ENCODE measurements around the gene USP15. TPM values are rescaled to one million over a fixed set of nuclear protein-coding genes. Genes with fewer than 3 reads are reported as not detected.

USP15 gene
- polyA plus RNA-seq, 6 donors from 2014 or later = 70.7 to 120 (median 105) TPM

DNA sequence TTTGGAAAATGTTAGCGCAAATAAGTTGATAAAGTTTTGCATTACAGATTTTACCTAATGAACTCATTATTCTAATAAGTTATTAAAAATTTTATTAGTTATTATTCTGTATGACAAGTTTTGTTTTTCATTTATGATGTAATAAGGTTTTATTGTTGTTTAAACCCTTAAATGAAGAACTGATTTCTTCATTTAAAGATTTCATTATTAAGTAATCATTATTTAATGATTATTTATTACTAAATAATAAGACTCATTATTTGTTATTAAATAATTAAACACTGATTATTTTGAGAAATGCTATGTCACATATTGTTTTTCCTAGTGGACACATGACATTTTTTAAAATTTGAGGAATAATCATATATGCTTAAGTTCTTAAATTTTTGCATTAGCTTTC, 34.2 kb downstream of the USP15 start:
- Mint-ChIP-seq H3K27ac (no peak overlapping the region), H3K9me3 (peaks cover 6 to 26% (median 15%) of the 10 kb centered on the region in 7 donors), H3K27me3 (no peaks in the 10 kb centered on the region), H3K4me3 (no peak overlapping the region), H3K36me3 (peaks cover 51 to 60% of the 10 kb centered on the region in 2 donors), H3K4me1 (peaks cover 43 to 54% (median 46%) of the 10 kb centered on the region in 3 donors)
- ATAC-seq (ENCODE audit: low read depth in 2 of 2) = no peak
- DNase-seq = no peak

DNA sequence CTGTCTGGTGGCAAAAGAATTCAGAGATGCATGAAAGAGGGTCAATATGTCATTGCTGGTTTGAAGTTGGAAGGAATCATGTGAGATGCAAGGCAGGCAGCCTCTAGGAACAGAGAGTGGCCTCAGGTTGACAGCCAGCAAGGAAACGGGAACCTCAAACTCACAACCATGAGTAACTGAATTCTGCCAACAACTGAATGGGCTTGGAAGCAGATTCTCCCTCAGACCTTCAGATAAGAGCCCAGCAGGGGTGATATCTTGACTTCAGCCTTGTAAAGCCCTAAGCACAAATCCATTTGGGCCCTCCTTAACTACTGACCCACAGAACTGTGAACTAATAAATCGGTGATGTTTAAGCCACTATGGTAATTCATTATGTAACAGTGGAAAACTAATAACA, 35.8 kb downstream of the USP15 start:
- no peak for ATAC-seq (ENCODE audit: low read depth in 2 of 2)
- H3K4me1 Mint-ChIP-seq = peaks cover 45 to 60% (median 49%) of the 10 kb centered on the region in 3 donors
- DNase-seq = no peak
- no peak overlapping the region for H3K4me3 Mint-ChIP-seq
- no peaks in the 10 kb centered on the region for H3K27me3 Mint-ChIP-seq
- H3K36me3 Mint-ChIP-seq = peaks cover 45 to 50% of the 10 kb centered on the region in 2 donors
- H3K9me3 Mint-ChIP-seq = peaks cover 0 to 10% (median 3%) of the 10 kb centered on the region in 7 donors
- H3K27ac Mint-ChIP-seq = peak overlapping the region in 2 of 6 donors; percentile 28 to 91

DNA sequence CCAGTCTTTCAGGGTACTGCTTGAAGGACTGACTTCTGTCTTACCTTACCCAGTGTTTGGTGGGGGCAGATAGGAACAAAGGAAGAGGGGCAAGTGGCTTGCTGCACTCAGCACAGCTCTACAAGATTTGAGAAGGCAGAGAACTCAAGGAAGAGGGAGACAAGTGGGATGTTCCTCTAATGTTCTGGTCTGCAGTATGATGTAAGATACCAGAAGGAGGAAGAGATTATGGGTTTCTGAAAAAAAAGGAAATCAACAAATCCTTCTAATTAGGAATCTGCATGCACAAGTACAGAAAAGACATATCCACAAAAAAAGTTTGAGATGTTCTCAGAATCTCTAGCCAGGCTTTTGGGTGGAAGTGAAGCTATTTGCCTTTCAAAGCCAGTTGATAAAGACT, 37.1 kb downstream of the USP15 start:
- Mint-ChIP-seq H3K4me3 (peak overlapping the region in 1 of 8 donors; percentile 16), H3K4me1 (peaks cover 42 to 56% (median 48%) of the 10 kb centered on the region in 3 donors), H3K9me3 (peaks cover 0 to 6% (median 3%) of the 10 kb centered on the region in 7 donors), H3K27me3 (no peaks in the 10 kb centered on the region), H3K36me3 (peaks cover 46% of the 10 kb centered on the region in 2 donors), H3K27ac (peak overlapping the region in 3 of 6 donors; percentile 26 to 91 (median 44))
- ATAC-seq (ENCODE audit: low read depth in 2 of 2) = no peak
- no peak for DNase-seq

DNA sequence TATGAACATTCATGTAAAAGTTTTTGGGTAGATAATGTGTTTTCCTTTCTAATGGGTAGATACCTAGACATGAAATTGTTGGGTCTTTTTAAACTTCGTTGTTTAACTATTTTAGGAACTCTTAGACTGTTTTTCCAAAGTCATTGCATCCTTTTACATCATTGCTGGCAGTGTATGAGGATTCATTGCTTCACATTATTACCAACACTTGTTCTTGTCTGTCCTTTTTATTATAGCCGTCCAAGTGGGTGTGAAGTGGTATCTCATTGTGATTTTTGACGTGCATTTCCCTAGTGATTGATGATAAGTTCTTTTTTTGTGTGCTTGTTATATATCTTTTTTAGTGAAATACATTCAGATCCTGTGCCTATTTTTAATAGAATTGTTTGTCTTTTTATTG, 39.4 kb downstream of the USP15 start:
- H3K4me1 Mint-ChIP-seq = peaks cover 36 to 44% (median 39%) of the 10 kb centered on the region in 3 donors
- DNase-seq = no peak
- H3K27ac Mint-ChIP-seq = peak overlapping the region in 1 of 6 donors; percentile 48
- peaks cover 0 to 12% (median 8%) of the 10 kb centered on the region in 7 donors for H3K9me3 Mint-ChIP-seq
- no peaks in the 10 kb centered on the region for H3K27me3 Mint-ChIP-seq
- ATAC-seq (ENCODE audit: low read depth in 2 of 2) = no peak
- no peak overlapping the region for H3K4me3 Mint-ChIP-seq
- H3K36me3 Mint-ChIP-seq = peaks cover 51 to 64% of the 10 kb centered on the region in 2 donors

DNA sequence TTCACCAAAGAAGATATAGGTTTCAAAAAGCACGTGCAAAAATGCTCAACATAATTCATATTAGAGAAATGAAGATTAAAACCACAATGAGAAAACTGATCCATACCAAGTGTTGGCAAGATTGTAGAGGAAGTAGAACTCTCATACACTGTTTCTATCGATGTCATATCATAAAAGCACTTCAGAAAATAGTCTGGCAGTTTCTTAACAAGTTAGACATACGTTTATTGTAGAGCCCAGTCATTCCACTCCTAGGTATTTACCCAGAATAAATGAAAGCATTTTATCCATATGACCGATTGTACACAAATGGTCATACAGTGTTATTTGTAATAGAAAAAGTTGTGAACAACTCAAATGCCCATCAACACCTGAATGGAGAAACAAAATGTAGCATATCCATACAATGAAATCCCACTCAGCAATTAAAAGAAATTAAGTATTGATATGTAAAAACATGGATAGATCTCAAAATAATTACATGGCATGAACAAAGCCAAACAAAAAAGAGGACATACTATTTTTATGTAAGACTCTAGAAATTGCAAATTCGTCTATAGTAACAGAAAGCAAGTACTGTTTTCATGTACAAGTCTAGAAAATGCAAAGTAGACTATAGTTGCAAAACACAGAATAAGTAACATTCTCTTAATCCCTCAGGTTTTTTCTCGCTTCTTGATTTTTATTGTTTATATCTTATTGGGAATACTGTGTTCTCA, 41.0 kb downstream of the USP15 start:
- Mint-ChIP-seq H3K4me1 (peaks cover 31 to 36% (median 31%) of the 10 kb centered on the region in 3 donors), H3K4me3 (no peak overlapping the region), H3K36me3 (peaks cover 48 to 61% of the 10 kb centered on the region in 2 donors), H3K9me3 (peaks cover 0 to 13% (median 9%) of the 10 kb centered on the region in 7 donors), H3K27ac (peak overlapping the region in 3 of 6 donors; percentile 11 to 81 (median 81)), H3K27me3 (no peaks in the 10 kb centered on the region)
- DNase-seq (no peak), ATAC-seq (ENCODE audit: low read depth in 2 of 2) (no peak)

DNA sequence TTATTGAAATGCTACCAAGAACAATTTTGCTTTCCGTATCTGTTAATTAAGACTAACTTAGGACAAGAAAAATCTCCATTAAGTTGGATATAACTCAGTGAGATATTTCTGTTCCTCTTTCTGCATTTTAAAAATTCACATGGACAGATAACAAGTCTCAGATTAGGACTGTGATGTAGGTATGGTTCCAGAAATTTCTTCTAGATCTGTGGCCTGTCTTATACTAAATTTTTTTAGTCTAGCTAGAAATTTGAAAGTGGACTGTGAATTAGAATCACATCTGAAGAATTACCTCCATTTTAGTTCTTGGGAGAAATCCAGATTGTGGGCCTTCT, 41.6 kb downstream of the USP15 start:
- H3K4me1 Mint-ChIP-seq = peaks cover 26 to 30% (median 27%) of the 10 kb centered on the region in 3 donors
- no peak overlapping the region for H3K4me3 Mint-ChIP-seq
- DNase-seq = no peak
- H3K27me3 Mint-ChIP-seq = no peaks in the 10 kb centered on the region
- peaks cover 46 to 56% of the 10 kb centered on the region in 2 donors for H3K36me3 Mint-ChIP-seq
- peak overlapping the region in 3 of 6 donors; percentile 11 to 81 (median 30) for H3K27ac Mint-ChIP-seq
- H3K9me3 Mint-ChIP-seq = peaks cover 0 to 13% (median 9%) of the 10 kb centered on the region in 7 donors
- ATAC-seq (ENCODE audit: low read depth in 2 of 2) = no peak

DNA sequence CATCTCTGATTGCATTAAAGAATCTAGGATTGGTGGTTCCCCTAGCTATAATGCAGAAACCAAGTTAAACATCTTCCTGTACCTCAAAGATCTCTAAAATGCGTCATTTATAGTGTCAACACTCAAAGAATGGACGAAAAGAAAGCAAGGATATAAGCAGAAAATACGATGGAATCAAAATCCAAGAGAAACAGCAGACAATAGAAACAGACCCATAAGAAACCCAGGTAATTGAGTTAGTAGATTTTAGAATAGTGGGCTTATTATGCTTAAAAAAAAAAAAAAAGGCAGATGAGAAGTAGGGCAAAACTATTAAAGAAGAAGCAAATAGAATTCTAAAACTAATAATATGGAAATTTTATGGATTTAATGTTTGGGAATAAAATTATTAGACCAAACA, 44.4 kb downstream of the USP15 start:
- DNase-seq = no peak

DNA sequence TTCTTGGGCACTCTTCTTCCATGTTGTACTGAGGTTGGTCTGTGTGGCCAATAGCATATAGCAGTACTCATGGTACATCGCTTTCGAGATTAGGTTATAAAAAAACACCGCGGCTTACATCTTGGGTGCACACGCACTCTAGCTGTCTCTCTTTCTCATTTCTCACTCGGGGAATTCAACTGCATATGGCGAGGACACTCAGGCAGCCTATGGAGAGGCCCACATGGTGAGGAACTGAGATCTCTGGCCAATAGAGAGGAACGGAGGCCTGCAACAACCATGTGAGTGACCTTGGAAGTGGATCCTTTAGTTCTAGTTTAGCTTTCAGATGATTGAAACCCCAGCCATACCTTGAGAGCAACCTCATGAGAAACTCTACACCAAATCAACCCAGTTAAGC, 45.6 kb downstream of the USP15 start:
- no peak for ATAC-seq (ENCODE audit: low read depth in 2 of 2)
- H3K27ac Mint-ChIP-seq = no peak overlapping the region
- no peaks in the 10 kb centered on the region for H3K27me3 Mint-ChIP-seq
- peaks cover 46 to 49% of the 10 kb centered on the region in 2 donors for H3K36me3 Mint-ChIP-seq
- peak overlapping the region in 1 of 8 donors; percentile 39 for H3K4me3 Mint-ChIP-seq
- H3K4me1 Mint-ChIP-seq = peaks cover 20 to 31% (median 31%) of the 10 kb centered on the region in 3 donors
- H3K9me3 Mint-ChIP-seq = peaks cover 0 to 10% (median 4%) of the 10 kb centered on the region in 7 donors
- no peak for DNase-seq

More for the DNA sequence above, 44.4 kb downstream of the USP15 start:
- no peak for ATAC-seq (ENCODE audit: low read depth in 2 of 2)
- H3K36me3 Mint-ChIP-seq = peaks cover 42 to 50% of the 10 kb centered on the region in 2 donors
- H3K4me3 Mint-ChIP-seq = peak overlapping the region in 1 of 8 donors; percentile 4
- H3K27ac Mint-ChIP-seq = no peak overlapping the region
- H3K4me1 Mint-ChIP-seq = peaks cover 19 to 31% (median 31%) of the 10 kb centered on the region in 3 donors
- no peaks in the 10 kb centered on the region for H3K27me3 Mint-ChIP-seq
- peaks cover 0 to 10% (median 4%) of the 10 kb centered on the region in 7 donors for H3K9me3 Mint-ChIP-seq

DNA sequence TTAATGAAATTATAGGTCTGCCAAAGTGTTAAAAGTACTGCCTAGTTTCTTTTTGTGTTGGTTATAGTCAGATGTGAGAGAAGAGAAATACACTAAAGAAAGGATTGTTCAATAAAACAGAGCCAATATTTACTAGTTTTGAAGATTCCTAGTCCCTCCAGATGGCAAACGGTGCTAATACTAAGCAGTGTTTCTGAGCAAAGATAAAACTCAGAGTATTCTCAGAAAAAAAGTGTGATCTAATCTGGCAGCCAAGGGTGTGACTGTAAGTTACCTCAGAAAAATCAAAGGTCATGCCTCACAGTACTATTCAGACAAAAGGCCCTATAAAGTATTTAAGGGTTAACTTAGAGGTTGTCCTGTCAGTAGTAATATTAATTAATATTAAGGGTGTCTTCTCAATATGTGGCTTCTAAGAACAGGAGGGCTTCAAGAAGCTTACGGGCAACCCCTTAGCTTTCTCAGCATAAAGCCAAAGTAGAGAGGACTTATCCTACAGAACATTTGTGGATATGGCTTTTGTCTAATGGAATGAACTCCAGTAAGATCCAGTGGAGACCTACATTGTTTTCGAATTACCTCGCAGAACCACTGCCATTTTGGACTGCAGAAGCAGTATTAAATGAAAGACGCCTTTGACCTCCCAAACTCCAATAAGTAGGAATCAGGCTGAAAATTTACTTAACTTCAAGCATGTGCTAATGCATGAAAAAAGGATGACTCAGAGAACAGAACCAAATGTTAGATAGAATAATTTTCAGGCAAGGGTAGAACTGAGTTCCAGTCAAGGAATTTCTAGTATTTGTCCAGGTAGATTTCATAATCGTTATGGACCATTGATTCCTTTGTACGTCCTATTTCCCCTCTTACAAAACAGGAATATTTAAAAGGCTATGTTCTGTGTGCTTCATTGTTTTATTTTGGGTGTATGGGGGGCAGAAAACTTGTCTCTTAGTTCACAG, 46.6 kb downstream of the USP15 start:
- Mint-ChIP-seq H3K27me3 (no peaks in the 10 kb centered on the region), H3K27ac (peak overlapping the region in 1 of 6 donors; percentile 68), H3K4me1 (peaks cover 25 to 34% (median 33%) of the 10 kb centered on the region in 3 donors), H3K9me3 (peaks cover 0 to 10% (median 4%) of the 10 kb centered on the region in 7 donors), H3K4me3 (no peak overlapping the region), H3K36me3 (peaks cover 46 to 49% of the 10 kb centered on the region in 2 donors)
- ATAC-seq (ENCODE audit: low read depth in 2 of 2) (no peak), DNase-seq (no peak)

DNA sequence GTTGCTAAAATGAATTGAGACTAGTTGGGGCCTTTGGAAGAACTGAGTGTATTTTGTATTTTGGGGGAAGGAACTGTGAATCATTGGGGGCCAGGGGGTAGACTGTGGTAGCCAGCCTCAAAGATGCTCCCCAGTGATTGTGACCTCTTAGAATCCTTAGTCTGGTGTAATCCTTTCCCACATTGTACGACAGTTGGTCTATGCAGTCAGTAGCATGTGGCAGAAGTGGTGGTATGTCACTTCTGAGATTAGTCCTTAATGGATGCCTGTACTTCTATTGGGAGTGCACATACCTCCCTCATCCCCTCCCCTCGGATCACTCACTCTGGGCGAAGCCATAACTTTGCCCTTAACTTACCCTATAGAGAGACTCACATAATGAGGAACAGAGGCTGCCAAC, 48.0 kb downstream of the USP15 start:
- no peak for ATAC-seq (ENCODE audit: low read depth in 2 of 2)
- no peaks in the 10 kb centered on the region for H3K27me3 Mint-ChIP-seq
- peak overlapping the region in 2 of 6 donors; percentile 6 to 27 for H3K27ac Mint-ChIP-seq
- peaks cover 43 to 46% of the 10 kb centered on the region in 2 donors for H3K36me3 Mint-ChIP-seq
- H3K4me1 Mint-ChIP-seq = peaks cover 25 to 35% (median 34%) of the 10 kb centered on the region in 3 donors
- DNase-seq = no peak
- peaks cover 0 to 9% (median 4%) of the 10 kb centered on the region in 7 donors for H3K9me3 Mint-ChIP-seq
- H3K4me3 Mint-ChIP-seq = no peak overlapping the region

DNA sequence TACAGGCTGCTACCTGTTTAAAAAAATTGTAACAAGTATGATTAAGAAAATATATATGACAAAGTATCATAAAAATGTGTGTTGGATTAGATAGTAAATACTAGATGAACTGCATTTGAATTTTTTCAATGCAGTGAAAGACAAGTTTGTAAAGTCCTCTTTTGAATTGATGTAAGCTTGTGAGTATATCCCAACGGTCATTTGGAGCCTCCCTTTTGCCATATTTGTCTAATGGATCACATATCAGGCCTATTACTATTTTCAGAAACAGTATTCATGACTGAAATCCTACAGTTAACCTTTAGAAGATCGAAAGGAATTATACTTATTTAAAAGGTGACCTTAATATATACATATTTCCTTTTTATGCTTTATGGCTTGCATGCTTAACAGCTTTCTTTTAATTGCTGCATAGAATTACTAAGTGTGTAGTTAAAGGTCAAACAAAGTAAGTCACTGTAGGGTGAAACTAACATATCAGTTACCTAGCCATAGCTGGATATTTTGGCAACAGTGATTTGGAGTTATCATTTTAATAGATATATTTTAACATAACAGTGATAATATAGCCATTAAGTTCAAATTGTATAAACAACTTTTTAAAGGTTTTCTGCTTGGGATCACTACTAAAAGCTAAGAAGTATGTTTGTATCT, 53.6 kb downstream of the USP15 start:
- Mint-ChIP-seq H3K4me1 (peaks cover 32 to 44% (median 37%) of the 10 kb centered on the region in 3 donors), H3K9me3 (peaks cover 0 to 8% (median 0%) of the 10 kb centered on the region in 7 donors), H3K36me3 (peaks cover 18% of the 10 kb centered on the region in 2 donors), H3K4me3 (no peak overlapping the region), H3K27ac (peak overlapping the region in 3 of 6 donors; percentile 44 to 59 (median 47)), H3K27me3 (no peaks in the 10 kb centered on the region)
- no peak for DNase-seq
- no peak for ATAC-seq (ENCODE audit: low read depth in 2 of 2)

DNA sequence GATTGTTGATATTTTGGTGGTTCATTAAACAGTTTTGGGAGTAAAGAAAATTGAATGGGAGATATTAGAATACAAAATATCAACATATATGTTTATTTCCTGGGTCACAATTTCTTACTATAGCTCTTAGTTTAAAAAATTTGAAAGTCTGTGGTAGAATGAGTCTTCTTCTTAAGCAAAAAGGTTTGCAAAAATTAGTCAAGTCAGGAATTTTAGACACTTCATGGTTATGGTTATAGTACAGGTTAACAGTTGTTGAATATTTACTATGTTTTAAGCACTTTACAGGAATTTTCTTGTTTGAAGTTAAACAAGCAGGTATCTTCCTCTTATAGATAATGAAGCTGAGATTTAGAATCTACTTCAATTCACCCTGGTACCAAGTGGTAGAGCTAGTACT, 56.8 kb downstream of the USP15 start:
- Mint-ChIP-seq H3K27me3 (no peaks in the 10 kb centered on the region), H3K36me3 (peaks cover 28 to 30% of the 10 kb centered on the region in 2 donors), H3K4me1 (peaks cover 26 to 30% (median 30%) of the 10 kb centered on the region in 3 donors), H3K4me3 (no peak overlapping the region), H3K27ac (peak overlapping the region in 2 of 6 donors; percentile 3 to 63), H3K9me3 (peaks cover 0 to 9% (median 0%) of the 10 kb centered on the region in 7 donors)
- no peak for ATAC-seq (ENCODE audit: low read depth in 2 of 2)
- DNase-seq = no peak

Measured in naive B cell (primary cell).